NT2/D1 (cell line): ENCODE data around the gene EML6.

Experiments
- SUZ12 ChIP-seq: IDR thresholded peaks from 2 replicates; pipeline ENCODE4 v1.6.1; 2011; ENCODE audit not compliant: insufficient read length, insufficient read depth; ENCODE audit errors: extremely low read depth
- YY1 ChIP-seq: IDR thresholded peaks from 2 replicates; pipeline ENCODE4 v1.6.1; 2011; ENCODE audit not compliant: insufficient read length, insufficient read depth
- ZNF274 ChIP-seq: IDR thresholded peaks from 2 replicates; pipeline ENCODE4 v1.6.1; 2011; ENCODE audit warnings: mild to moderate bottlenecking, low read depth, low read length

- TF ChIP-seq YY1 (no peak), ZNF274 (no peak), SUZ12 (no peak)
These were observed 90.1 kb downstream of the EML6 start for GRCh38 chr2:54813584-54813983.
